Body of pancreas (tissue), 4 donors: ENCODE data around the gene KIRREL1.

Experiments
- CTCF ChIP-seq, 7 experiments: fragments of 450-650 bp in 4 of 7; fragments of 200-600 bp in 3 of 7; sonication (generic) in 3 of 7; IDR thresholded peaks; one replicate each; pipeline ENCODE4 v1.5.1; 2016 to 2019; ENCODE audit warnings: antibody characterized with exemption in 7 of 7
- POLR2A ChIP-seq, 3 donors: fragments of 450-650 bp; IDR thresholded peaks; one replicate each; pipeline ENCODE4 v1.6.1; 2016; ENCODE audit warnings: antibody characterized with exemption in 3 of 3, mild to moderate bottlenecking in 2 of 3

- TF ChIP-seq CTCF (IDR thresholded peaks at IDR 0.05), result no peak
- no peak for TF ChIP-seq POLR2A (IDR thresholded peaks at IDR 0.05)
Observed at GRCh38 chr1:158122833-158123388, 129.5 kb downstream of the KIRREL1 start.
